ENCODE measurements around the gene DNAJC13.
A peak's percentile ranks its signal among the peaks of the same experiment; 100 is the strongest.

DNAJC13 gene

DNA sequence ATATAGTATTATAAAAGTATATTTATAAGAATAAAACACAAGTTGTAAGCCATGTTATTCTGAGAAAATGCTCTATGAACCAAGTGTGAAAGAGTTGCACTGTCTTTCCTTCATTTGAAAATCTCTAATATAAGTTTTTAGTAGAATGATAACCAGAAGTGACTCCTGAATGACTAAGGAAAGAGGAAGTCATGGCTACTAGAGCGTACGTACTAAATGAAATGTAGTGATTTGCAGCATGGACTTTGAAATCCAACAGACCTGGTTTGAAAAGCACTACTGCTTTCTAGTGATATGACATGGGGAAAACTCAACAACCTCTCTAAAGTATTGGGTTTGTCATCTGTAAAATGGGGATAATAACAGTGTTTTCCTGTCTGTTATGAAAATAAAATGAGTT lies 10.3 kb upstream of the DNAJC13 start:
- no peak for DNase-seq

- DNase-seq = no peak
These were observed 2.5 kb upstream of the DNAJC13 start for GRCh38 chr3:132414841-132415240.

DNA sequence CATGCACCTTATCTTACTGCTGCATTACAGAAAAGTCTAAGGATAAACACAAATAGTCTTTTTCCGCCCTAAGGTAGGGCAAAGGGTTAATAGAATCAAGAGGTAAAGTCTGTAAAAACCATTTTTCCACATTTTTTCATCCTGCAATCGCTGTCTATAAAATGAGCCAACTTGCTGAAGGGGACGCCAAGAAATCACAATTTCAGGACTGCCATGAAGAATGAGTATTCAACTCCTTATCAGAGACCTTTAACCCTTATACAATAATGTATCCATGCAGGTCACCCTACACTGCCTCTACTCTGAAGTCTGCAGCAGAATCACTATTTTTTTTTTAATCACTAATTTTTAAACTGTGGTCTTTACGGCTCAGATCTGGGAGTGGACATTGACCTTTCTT lies 1.1 kb upstream of the DNAJC13 start:
- no peak for DNase-seq

- peak; percentile 16 for DNase-seq
These were observed 551 bp downstream of the DNAJC13 start for GRCh38 chr3:132417695-132418411.

GRCh38 chr3:132418916-132419315 lies 1.6 kb downstream of the DNAJC13 start:
- no peak for DNase-seq

- DNase-seq = no peak
These were observed 4.5 kb downstream of the DNAJC13 start for GRCh38 chr3:132421832-132422231.

DNA sequence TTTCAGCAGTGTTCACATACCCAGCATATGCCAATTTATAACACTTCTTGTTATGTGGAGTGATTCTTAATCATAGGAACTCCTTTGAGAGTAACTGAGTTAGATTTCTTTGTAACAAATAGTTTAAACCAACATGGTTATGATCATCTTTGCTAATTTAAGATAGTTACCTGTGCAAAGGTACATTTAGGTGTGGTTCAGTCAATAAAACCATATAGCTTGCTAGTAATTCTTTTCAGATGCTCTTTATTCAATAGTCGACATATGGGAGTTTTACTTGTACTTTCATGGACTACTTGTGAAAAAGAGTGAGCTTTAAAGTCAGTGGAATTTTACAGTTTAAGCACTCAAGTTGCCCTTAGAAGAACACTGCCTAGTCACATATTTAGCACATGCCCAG lies 5.2 kb downstream of the DNAJC13 start:
- no peak for DNase-seq

DNA sequence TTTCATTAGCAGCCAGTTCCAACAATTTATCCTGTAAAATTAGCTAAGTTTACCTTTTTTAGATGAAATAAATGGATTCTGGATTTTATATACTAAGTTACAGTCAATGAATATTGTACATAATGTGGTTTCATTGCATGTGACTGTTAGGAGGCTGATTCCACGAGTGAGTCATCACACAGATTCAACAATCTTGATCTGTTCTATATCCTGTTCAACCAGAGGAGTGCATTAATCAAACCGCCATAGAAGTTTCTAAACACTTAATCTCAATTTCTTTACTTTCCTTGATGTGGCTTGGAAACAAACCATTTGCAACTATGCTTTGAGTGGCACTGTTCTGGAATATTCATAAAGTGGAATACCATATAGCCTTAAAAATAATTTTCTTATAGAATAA lies 15.3 kb downstream of the DNAJC13 start:
- no peak for DNase-seq

DNA sequence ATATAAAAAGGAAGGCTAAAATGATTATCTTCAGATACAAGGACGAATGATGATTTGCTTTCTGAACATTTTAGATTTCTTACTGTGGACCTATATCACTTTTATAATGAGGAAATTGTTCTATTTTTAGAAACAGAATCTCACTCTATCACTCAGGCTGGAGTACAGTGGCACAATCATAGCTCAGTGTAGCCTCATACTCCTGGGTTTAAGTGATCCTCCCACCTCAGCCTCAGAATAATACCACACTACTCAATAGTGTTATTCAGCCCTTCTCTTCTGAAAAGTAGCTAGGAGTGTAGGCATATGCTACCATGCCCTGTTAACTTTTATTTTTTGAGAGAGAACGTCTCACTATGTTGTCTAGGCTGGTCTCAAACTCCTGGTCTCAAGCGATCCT lies 15.8 kb downstream of the DNAJC13 start:
- DNase-seq = no peak

DNA sequence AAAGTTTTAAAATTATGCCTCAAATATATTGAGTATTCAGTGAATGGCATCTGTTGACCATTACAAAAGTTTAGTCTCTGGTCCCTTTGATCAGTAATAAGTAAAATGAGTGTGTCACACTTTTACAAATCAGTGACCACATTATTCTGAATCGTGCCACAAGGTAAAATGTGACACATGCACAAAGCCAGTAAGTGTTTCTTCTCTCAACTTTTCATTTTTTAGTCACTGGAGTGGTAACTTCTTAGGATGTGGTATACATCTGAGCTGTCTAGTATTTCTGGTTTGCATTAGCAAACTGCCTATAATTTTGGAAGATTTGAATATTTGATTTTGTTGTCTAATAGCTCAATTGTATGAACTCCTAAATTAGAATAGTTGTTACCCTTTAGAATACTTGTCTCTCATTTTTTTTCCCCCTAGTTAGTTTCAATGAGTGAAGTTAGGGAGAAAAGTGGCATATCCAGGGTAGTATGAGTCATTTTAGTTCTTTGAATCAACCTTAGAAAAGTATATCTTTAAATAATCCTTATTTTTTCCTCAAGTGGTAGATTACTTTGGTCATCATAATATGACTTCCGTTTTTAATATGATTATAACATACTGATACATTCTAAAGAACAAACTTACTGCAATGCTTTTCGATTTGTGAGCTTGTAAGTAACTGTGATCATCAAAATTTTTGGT lies 18.1 kb downstream of the DNAJC13 start:
- DNase-seq = no peak

GRCh38 chr3:132435911-132436425 lies 18.7 kb downstream of the DNAJC13 start:
- no peak for DNase-seq

DNA sequence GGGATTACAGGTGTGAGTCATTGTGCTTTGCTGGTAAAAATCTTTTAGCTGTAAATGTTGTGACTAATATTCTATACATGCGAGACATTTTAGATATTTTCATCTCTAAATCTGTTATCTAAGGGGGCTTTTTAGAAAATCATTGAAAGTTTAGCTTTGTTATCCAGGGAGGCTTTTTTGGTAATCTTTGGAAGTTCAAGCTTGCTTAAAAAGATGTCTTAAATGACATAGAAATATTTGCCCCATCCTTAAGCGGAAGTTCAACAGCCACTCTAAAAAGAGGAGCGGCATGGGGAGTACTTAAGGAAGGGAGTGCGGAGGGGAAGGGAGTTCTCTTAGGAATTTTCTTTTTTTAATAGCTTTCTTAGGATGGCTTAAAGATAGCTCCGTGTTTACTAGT lies 26.1 kb downstream of the DNAJC13 start:
- no peak for DNase-seq

- no peak for DNase-seq
These were observed 27.1 kb downstream of the DNAJC13 start for GRCh38 chr3:132444383-132444782.

DNA sequence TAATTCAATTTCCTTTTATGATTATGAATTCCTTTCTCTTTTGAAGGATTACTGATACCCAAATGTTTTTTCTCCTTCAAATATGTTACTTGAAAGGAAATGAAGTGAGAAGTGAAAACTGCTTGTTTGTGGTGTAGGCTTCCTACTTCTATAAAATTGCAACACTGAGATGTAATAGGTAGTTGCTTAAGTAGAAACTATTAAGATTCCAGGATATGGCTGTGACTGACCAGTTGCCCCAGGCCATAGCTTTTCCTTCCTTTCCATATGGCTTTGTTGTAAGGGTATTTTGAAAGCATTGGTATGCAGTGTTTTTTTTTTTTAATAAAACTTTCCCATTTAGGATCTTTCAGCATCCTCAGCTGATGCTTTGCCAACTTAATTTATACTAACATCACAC lies 28.5 kb downstream of the DNAJC13 start:
- DNase-seq = no peak

- no peak for DNase-seq
These were observed 31.1 kb downstream of the DNAJC13 start for GRCh38 chr3:132448216-132448961.

DNA sequence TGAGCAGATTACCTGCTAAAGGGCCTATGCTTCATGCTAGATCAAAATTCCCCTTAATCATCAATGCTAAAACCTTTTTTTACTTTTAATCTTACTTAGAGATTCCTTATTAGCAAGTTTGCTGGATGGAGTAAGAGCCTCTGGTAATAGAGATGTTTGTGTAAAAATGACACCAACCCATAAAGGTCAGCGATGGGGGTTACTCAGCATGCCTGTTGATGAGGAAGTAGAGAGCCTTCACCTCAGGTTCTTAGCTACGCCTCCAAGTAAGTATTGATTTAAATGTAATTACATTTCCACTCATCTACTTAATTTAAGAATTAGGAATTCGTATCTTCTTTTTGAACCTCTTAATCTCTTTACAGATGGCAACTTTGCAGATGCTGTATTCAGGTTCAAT lies 38.8 kb downstream of the DNAJC13 start:
- no peak for DNase-seq

DNA sequence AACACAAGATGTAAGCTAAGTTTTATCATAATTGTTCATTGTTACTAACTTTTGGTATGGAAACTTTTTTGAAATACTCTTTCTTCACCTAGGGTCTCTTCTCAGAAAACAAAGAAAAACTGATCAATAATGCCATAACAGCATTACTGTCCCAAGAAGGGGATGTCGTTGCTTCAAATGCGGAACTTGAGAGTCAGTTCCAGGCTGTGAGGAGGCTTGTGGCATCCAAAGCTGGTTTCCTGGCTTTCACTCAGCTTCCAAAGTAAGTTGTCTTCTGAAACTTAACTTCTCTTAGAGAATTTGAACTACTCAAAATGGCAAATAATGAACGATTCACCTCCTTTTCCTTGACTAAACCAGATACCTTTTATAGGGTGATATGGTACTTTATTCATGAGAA lies 39.3 kb downstream of the DNAJC13 start:
- DNase-seq = no peak

- no peak for DNase-seq
These were observed 40.0 kb downstream of the DNAJC13 start for GRCh38 chr3:132457286-132457685.

- no peak for DNase-seq
These were observed 42.2 kb downstream of the DNAJC13 start for GRCh38 chr3:132459551-132459950.

GRCh38 chr3:132461544-132461943 lies 44.2 kb downstream of the DNAJC13 start:
- DNase-seq = no peak

GRCh38 chr3:132464066-132464465 lies 46.8 kb downstream of the DNAJC13 start:
- DNase-seq = no peak

GRCh38 chr3:132469326-132469725 lies 52.0 kb downstream of the DNAJC13 start:
- DNase-seq = no peak

GRCh38 chr3:132486099-132486498 lies 68.8 kb downstream of the DNAJC13 start:
- DNase-seq = no peak

DNA sequence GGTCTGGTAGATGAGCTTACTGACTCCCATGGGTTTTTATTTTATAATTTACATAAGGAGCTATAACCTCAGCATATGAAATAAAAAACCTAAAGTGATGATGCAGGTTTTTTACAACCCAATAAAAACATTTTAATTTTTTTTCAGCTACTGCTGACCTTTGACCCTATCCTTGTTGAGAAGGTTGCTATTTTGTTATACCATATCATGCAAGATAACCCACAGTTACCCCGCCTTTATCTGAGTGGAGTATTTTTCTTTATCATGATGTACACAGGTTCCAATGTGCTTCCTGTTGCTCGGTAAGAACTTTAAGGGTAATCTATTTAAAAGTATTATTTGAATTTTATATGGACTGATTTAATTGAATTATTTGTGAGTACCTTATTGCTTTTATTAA lies 70.8 kb downstream of the DNAJC13 start:
- no peak for DNase-seq

Measured in NCI-H526 treated with DMSO at 0.1 percent for 48 hours (cell line).